Measurements from ENCODE around the gene C11orf21. TPM values are rescaled to one million over a fixed set of nuclear protein-coding genes. Genes with fewer than 3 reads are reported as not detected.
A peak's percentile ranks its signal among the peaks of the same experiment; 100 is the strongest.

The C11orf21 gene
- total RNA-seq, 1 donor from 2014 or later, result 1.0 TPM

GRCh38 chr11:2272946-2273280, 28.8 kb downstream of the C11orf21 start:
- DNase-seq (ENCODE audit: low spot score), result no peak

GRCh38 chr11:2272228-2272945, 29.3 kb downstream of the C11orf21 start:
- peak; percentile 83 for DNase-seq (ENCODE audit: low spot score)

GRCh38 chr11:2271327-2272227, 30.1 kb downstream of the C11orf21 start:
- peak; percentile 73 for DNase-seq (ENCODE audit: low spot score)

GRCh38 chr11:2271077-2271326, 30.7 kb downstream of the C11orf21 start:
- no peak for DNase-seq (ENCODE audit: low spot score)

- peak; percentile 89 for DNase-seq (ENCODE audit: low spot score)
Measured at GRCh38 chr11:2270322-2271076, 31.2 kb downstream of the C11orf21 start, which contains the start of gene ASCL2. Gene ASCL2, minus strand, starts transcription at chr11:2270588. Its CDS starts 256 bp downstream, at chr11:2270332.

- DNase-seq (ENCODE audit: low spot score), result peak; percentile 89
Measured at GRCh38 chr11:2269601-2270321, 32.0 kb downstream of the C11orf21 start.

- DNase-seq (ENCODE audit: low spot score), result peak; percentile 90
Measured at GRCh38 chr11:2268729-2269600, 32.8 kb downstream of the C11orf21 start.

GRCh38 chr11:2267851-2268728, 33.6 kb downstream of the C11orf21 start:
- DNase-seq (ENCODE audit: low spot score), result peak; percentile 84

GRCh38 chr11:2267306-2267850, 34.3 kb downstream of the C11orf21 start:
- DNase-seq (ENCODE audit: low spot score), result peak; percentile 67

- DNase-seq (ENCODE audit: low spot score), result peak; percentile 88
Measured at GRCh38 chr11:2266586-2267305, 35.0 kb downstream of the C11orf21 start.

GRCh38 chr11:2265854-2266585, 35.7 kb downstream of the C11orf21 start:
- DNase-seq (ENCODE audit: low spot score), result peak; percentile 82

GRCh38 chr11:2265396-2265795, 36.3 kb downstream of the C11orf21 start:
- peak; percentile 84 for DNase-seq (ENCODE audit: low spot score)

GRCh38 chr11:2264366-2265053, 37.2 kb downstream of the C11orf21 start:
- peak; percentile 39 for DNase-seq (ENCODE audit: low spot score)

GRCh38 chr11:2263724-2264360, 37.9 kb downstream of the C11orf21 start:
- DNase-seq (ENCODE audit: low spot score), result no peak

GRCh38 chr11:2263071-2263565, 38.6 kb downstream of the C11orf21 start:
- DNase-seq (ENCODE audit: low spot score), result peak; percentile 67

All from mesenteric fat pad (tissue), 1 donor.